Bronchial epithelial cell (primary cell): ENCODE results near the gene POGK. TPM values are rescaled to one million over a fixed set of nuclear protein-coding genes. Genes with fewer than 3 reads are reported as not detected.

Experiments
- DNase-seq: peaks from one replicate; pipeline ENCODE4 v3.0.0-alpha.2; 2010; ENCODE audit warnings: low read depth
- FAIRE-seq: peaks from 2 replicates; lab custom pipeline; 2011; peaks lifted over from hg19 to GRCh38; lab: Jason Lieb, UNC
- H3K27me3 ChIP-seq: 2 replicates; pipeline ENCODE4 v1.5.1; 2011; ENCODE audit warnings: low read length; ENCODE audit not compliant: control insufficient read depth, insufficient read depth
- H3K36me3 ChIP-seq: 2 replicates; pipeline ENCODE4 v1.5.1; 2011; ENCODE audit warnings: low read length; ENCODE audit not compliant: control insufficient read depth, insufficient read depth
- H3K4me3 ChIP-seq: 2 replicates; pipeline ENCODE4 v1.5.1; 2011; ENCODE audit warnings: mild to moderate bottlenecking, low read depth, low read length, control low read depth
- total RNA-seq: library from RNA; depleted of rRNA; stranded (reverse); fragments of >200 nt; gene quantifications from 2 replicates; pipeline ENCODE4 v1.2.1, GENCODE V29; 2014
- TF ChIP-seq, protein P1 (sequence below): IDR thresholded peaks from 2 replicates; pipeline ENCODE4 v1.5.1; 2011; ENCODE audit warnings: mild to moderate bottlenecking, moderate library complexity, low read length, control low read depth, inconsistent platforms; ENCODE audit not compliant: insufficient read depth, severe bottlenecking

Gene POGK
- total RNA-seq, 1 donor from 2014 or later = 32.4 TPM

DNA sequence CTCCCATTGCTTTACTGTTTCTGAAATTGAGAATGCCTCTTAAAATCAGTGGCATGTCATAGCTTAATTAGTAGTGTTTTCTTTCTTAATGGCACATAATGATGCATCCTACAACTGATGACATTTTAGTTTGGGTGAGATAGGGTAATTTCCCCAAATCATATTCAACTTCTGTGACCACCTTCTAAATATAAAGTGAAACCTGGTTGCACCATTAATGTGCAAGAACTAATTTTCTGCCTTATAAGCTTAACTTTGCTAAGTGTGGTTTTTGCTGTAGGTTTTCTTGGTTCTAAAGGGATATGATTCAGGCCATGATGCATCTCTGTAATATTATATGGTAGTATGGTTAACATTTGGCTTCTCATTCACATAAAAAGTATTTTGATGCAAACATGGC lies 8.9 kb downstream of the POGK start:
- no peak overlapping the region for H3K4me3 ChIP-seq
- no peaks in the 10 kb centered on the region for H3K27me3 ChIP-seq
- TF ChIP-seq, protein P1, sequence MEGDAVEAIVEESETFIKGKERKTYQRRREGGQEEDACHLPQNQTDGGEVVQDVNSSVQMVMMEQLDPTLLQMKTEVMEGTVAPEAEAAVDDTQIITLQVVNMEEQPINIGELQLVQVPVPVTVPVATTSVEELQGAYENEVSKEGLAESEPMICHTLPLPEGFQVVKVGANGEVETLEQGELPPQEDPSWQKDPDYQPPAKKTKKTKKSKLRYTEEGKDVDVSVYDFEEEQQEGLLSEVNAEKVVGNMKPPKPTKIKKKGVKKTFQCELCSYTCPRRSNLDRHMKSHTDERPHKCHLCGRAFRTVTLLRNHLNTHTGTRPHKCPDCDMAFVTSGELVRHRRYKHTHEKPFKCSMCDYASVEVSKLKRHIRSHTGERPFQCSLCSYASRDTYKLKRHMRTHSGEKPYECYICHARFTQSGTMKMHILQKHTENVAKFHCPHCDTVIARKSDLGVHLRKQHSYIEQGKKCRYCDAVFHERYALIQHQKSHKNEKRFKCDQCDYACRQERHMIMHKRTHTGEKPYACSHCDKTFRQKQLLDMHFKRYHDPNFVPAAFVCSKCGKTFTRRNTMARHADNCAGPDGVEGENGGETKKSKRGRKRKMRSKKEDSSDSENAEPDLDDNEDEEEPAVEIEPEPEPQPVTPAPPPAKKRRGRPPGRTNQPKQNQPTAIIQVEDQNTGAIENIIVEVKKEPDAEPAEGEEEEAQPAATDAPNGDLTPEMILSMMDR = no peak
- H3K36me3 ChIP-seq = peaks cover 46% of the 10 kb centered on the region
- FAIRE-seq (no peak), DNase-seq (no peak)

DNA sequence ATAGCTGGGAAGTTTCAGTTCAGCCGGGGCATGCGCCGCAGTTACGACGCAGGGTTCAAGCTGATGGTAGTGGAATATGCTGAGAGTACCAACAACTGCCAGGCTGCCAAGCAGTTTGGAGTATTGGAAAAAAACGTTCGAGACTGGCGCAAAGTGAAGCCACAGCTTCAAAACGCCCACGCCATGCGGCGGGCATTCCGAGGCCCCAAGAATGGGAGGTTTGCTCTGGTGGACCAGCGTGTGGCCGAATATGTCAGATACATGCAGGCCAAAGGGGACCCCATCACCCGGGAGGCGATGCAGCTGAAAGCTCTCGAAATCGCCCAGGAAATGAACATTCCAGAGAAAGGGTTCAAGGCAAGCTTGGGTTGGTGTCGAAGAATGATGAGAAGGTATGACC lies 9.9 kb downstream of the POGK start:
- no peak overlapping the region for H3K4me3 ChIP-seq
- FAIRE-seq = no peak
- H3K36me3 ChIP-seq = peaks cover 39% of the 10 kb centered on the region
- TF ChIP-seq, protein P1 = no peak
- H3K27me3 ChIP-seq = no peaks in the 10 kb centered on the region
- no peak for DNase-seq

DNA sequence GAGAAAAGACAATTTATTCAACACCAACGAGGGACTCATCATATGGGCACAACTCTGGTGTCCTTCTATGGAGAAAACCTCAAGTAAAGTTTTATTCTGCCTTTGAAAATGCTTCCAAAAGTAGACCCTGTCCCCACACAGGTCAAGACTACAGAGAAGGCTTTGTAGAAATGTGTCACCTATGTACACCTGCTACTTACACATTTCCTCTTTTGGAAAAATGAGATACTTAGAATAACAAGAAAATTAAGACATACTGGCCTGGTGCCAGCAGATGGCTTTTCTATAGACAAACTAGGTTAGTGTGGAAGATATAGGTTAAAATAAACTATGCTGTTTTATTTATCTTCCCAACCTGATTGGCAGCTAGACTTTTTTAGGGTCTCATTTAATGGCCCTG lies 13.6 kb downstream of the POGK start:
- Histone ChIP-seq H3K36me3 (peaks cover 29% of the 10 kb centered on the region), H3K4me3 (no peak overlapping the region), H3K27me3 (no peaks in the 10 kb centered on the region)
- TF ChIP-seq, protein P1 = no peak
- DNase-seq = no peak
- no peak for FAIRE-seq

DNA sequence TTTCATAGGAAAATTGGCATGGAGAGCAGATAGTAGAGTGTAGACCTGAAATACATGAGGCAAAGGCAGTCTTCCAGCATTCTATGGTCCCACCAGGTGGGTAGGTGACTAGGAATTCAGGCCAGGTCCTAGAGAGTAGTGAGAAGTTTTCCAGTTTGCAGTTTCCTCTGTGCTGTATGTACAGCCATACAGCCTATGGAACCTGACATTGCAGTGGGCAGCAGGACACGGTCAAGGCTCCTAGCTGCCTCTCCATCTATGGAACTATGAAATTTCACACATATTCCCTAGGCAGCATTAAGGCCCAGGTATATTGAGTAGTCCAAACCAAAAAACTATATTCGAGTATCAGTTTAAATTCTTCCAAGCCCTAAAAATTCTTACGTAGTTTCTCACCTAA lies 16.3 kb downstream of the POGK start:
- Histone ChIP-seq H3K27me3 (no peaks in the 10 kb centered on the region), H3K4me3 (no peak overlapping the region), H3K36me3 (peaks cover 11% of the 10 kb centered on the region)
- DNase-seq (no peak), FAIRE-seq (no peak)
- TF ChIP-seq, protein P1 = no peak

DNA sequence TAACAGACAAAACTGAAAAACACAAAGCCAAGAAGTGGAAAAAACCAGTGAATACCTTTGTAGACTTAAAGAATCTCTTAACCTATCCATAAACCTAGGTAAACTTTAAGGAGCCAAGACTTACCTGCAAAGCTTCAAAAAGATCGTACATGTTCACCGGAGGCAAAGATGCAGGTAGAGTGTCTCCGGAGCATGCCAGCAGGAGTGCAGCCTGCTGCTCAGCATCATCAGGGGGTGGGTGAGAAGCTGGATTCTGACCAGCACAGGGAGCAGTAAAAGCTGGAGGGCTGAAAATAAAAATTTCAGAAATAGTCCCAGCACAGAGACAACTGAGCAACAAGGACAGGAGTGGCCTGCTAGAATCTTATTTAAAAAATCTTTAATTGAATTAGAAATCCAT lies 18.7 kb downstream of the POGK start:
- TF ChIP-seq, protein P1 = no peak
- H3K4me3 ChIP-seq = no peak overlapping the region
- no peaks in the 10 kb centered on the region for H3K27me3 ChIP-seq
- DNase-seq (no peak), FAIRE-seq (no peak)
- H3K36me3 ChIP-seq = peaks cover 6% of the 10 kb centered on the region

DNA sequence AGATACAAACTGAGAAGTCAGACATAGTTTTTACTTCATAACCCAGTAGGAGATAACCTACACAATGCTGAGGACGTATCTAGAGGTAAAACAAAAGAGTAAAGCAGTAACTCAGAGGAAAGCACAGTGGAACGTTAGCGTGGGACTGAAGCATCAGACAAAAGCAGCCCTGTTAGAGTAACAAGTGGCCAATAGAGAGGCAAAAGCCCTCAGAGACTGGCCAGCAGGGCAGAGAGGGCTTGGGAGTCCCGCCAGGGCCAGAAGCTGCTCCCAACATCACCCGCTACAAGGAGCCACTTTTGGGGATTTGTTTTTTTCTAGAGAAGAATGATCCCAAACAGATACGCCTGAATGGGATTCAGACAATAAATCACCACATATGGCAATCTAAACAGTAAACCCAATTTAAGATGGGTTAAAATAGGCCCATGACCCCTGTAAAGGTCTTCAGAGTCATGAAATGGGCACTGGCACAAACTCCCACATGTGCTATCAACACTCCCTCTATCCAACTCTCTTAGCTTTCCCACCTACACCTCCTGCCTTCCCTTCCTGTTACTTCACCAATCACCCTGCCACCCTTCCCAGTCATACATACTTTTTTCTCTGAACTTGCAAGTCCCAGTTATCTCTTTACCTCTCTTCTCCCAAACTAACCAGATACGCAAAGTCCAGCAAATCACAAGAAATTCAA lies 19.6 kb downstream of the POGK start:
- FAIRE-seq (no peak), DNase-seq (no peak)
- Histone ChIP-seq H3K27me3 (no peaks in the 10 kb centered on the region), H3K4me3 (no peak overlapping the region), H3K36me3 (peaks cover 6% of the 10 kb centered on the region)
- TF ChIP-seq, protein P1 = no peak
